ENCODE results near the gene AUP1. TPM values are rescaled to one million over a fixed set of nuclear protein-coding genes. Genes with fewer than 3 reads are reported as not detected.

AUP1 gene
- total and polyA plus RNA-seq, 2 of the 8 experiments (the other 6 are each of a cell fraction or from before 2014, with no cell fraction given): 83.4 to 121 TPM

DNA sequence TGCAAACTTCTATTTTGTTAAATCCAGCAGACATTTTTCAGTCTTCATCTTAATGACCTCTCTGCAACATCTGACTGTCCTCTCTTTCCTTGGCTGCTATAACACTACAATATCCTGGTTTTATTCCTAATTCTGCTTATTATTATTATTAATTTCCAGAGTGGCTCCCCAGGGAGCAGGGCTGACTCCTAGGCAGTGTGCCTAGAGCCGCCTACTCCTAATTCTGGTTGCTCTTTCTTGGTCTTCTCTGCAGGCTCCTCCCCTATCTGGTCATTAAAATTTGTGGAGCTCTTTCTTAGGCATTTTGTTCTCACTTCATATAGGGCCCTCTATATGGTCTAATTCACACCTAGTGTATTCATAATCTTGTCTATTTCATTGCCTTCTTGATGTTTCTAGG, 13.5 kb upstream of the AUP1 start:
- Histone ChIP-seq H2BK5ac (ENCODE audit: low read depth, low read length) (no peak overlapping the region), H3K27ac (ENCODE audit: low read depth, low read length) (no peak overlapping the region), H3K14ac (ENCODE audit: insufficient read length) (no peak overlapping the region), H2BK20ac (ENCODE audit: low read length) (no peak overlapping the region), H3K9ac (replicated peaks in 1 of 4; ENCODE audit: extremely low read depth in 1 of 4, low read depth in 3 of 4, low read length in 3 of 4) (no peak overlapping the region), H3K56ac (replicated peaks; ENCODE audit: insufficient read length, low read depth, low read length) (no peak overlapping the region), H2BK120ac (replicated peaks; ENCODE audit: low read depth, low read length) (no peak overlapping the region), H4K8ac (ENCODE audit: extremely low read depth, insufficient read depth, low read length) (no peak overlapping the region), H2BK15ac (ENCODE audit: low read length) (no peak overlapping the region), H2AK5ac (ENCODE audit: low read depth, low read length) (no peak overlapping the region), H4K5ac (ENCODE audit: insufficient read length, low read depth, low read length) (no peak overlapping the region), H3K4me1 (replicated peaks in 1 of 4; ENCODE audit: control insufficient read depth in 3 of 4, insufficient read depth in 4 of 4, low read length in 3 of 4) (peaks cover 0 to under 1% (median 0%) of the 10 kb centered on the region in 4 experiments; a peak in 2 of 7 replicates), H2BK12ac (ENCODE audit: low read depth, low read length) (no peak overlapping the region), H3K36me3 (ENCODE audit: control insufficient read depth in 2 of 4, insufficient read depth in 4 of 4, low read length in 3 of 4) (no peaks in the 10 kb centered on the region), H2AFZ (ENCODE audit: low read length) (no peak overlapping the region), H3K4ac (replicated peaks; ENCODE audit: insufficient read length, low read depth, low read length) (no peak overlapping the region), H3K79me2 (ENCODE audit: control insufficient read depth in 1 of 2, insufficient read depth in 2 of 2, low read length in 2 of 2) (no peaks in the 10 kb centered on the region), H3K79me1 (ENCODE audit: low read depth, low read length) (no peaks in the 10 kb centered on the region), H3K9me3 (ENCODE audit: insufficient read depth in 2 of 2, low read depth in 1 of 2, low read length in 1 of 2) (no peaks in the 10 kb centered on the region), H3K27me3 (replicated peaks in 1 of 4; ENCODE audit: control insufficient read depth in 3 of 4, extremely low read depth in 1 of 4, insufficient read depth in 3 of 4, low read length in 3 of 4) (peaks cover 0 to 16% (median 5%) of the 10 kb centered on the region in 4 experiments; a peak in 4 of 7 replicates), H3K4me3 (ENCODE audit: extremely low read depth in 1 of 4, insufficient read depth in 2 of 4, low read depth in 3 of 4, low read length in 4 of 4) (no peak overlapping the region), H3K23me2 (ENCODE audit: low read depth, low read length) (no peaks in the 10 kb centered on the region; the same call in 1 of the 2 replicates), H3K4me2 (ENCODE audit: insufficient read depth in 1 of 2, low read depth in 2 of 2, low read length in 2 of 2) (no peak overlapping the region), H4K20me1 (replicated peaks in 1 of 2; ENCODE audit: control insufficient read depth in 1 of 2, insufficient read depth in 2 of 2, low read length in 2 of 2) (peaks cover 3 to 4% of the 10 kb centered on the region in 2 experiments), H3K18ac (ENCODE audit: extremely low read depth, low read length) (no peak overlapping the region), H4K91ac (replicated peaks; ENCODE audit: insufficient read length, low read length) (no peak overlapping the region), H3K23ac (ENCODE audit: insufficient read length) (no peak overlapping the region)
- FAIRE-seq: no peak
- CTCF ChIA-PET (ENCODE audit: partially characterized antibody): interaction anchor here (0.8 to 1.6 kb wide), 3 partner anchors 9 to 41 kb away, joined by 3 to 6 read pairs (median 3); no protein-coding TSS in a partner anchor
- DNase-seq (ENCODE audit: low read depth in 1 of 2, low spot score in 2 of 2): no peak
- TF ChIP-seq BACH1 (IDR thresholded peaks at IDR 0.05; ENCODE audit: low read length): no peak
- TF ChIP-seq USF2 (IDR thresholded peaks at IDR 0.05; ENCODE audit: low read length): no peak
- TF ChIP-seq SP1 (IDR thresholded peaks at IDR 0.05; ENCODE audit: low read depth, low read length): no peak
- no peak for TF ChIP-seq SP4 (IDR thresholded peaks at IDR 0.05; ENCODE audit: low read length)
- no peak for TF ChIP-seq KDM4A (IDR thresholded peaks at IDR 0.05; ENCODE audit: low read depth, low read length, severe bottlenecking)
- no peak for TF ChIP-seq ATF3 (IDR thresholded peaks at IDR 0.05; ENCODE audit: insufficient read depth, low read depth, low read length)
- no peak for TF ChIP-seq KDM1A (IDR thresholded peaks at IDR 0.05; ENCODE audit: borderline replicate concordance, low read length)
- 100% methylated on average over 1 of the region's 1 CpG; no CpG with 5 or more reads in 1 of the 2 experiments for WGBS, 2 experiments (ENCODE audit: extremely low coverage in 1 of 2, insufficient coverage in 1 of 2, insufficient read length in 1 of 2, insufficient replicate concordance in 2 of 2, low coverage in 1 of 2, low lambda C conversion rate in 2 of 2, missing lambda C conversion rate in 1 of 2)
- POLR2A ChIA-PET (ENCODE audit: partially characterized antibody): interaction anchor here (5.2 kb wide), 1 partner anchor 12 kb away, joined by 39 read pairs; the partner anchor contains the start of genes AUP1 and HTRA2
